NCI-H1417 treated with DMSO at 0.1 percent for 48 hours (cell line): Measurements from ENCODE around the gene THSD4.

ENCODE experiments used
- DNase-seq: peaks from one replicate; lab custom pipeline; 2025; lab: John Stamatoyannopoulos, UW

The THSD4 gene

GRCh38 chr15:71545223-71545760 lies 430.0 kb downstream of the THSD4 start:
- no peak for DNase-seq

- no peak for DNase-seq
Measured at GRCh38 chr15:71545923-71546322, 430.7 kb downstream of the THSD4 start.

- no peak for DNase-seq
Measured at GRCh38 chr15:71547011-71547410, 431.7 kb downstream of the THSD4 start.

GRCh38 chr15:71548401-71548807 lies 433.1 kb downstream of the THSD4 start:
- DNase-seq, result no peak

- no peak for DNase-seq
Measured at GRCh38 chr15:71549091-71549490, 433.8 kb downstream of the THSD4 start.

GRCh38 chr15:71549697-71550096 lies 434.4 kb downstream of the THSD4 start:
- no peak for DNase-seq

- DNase-seq, result no peak
Measured at GRCh38 chr15:71551566-71551965, 436.3 kb downstream of the THSD4 start.

GRCh38 chr15:71559098-71559497 lies 443.8 kb downstream of the THSD4 start:
- DNase-seq, result no peak

- DNase-seq, result no peak
Measured at GRCh38 chr15:71559616-71560015, 444.3 kb downstream of the THSD4 start.

- DNase-seq, result no peak
Measured at GRCh38 chr15:71562251-71562650, 447.0 kb downstream of the THSD4 start.

- DNase-seq, result no peak
Measured at GRCh38 chr15:71564217-71564616, 448.9 kb downstream of the THSD4 start.

- DNase-seq, result no peak
Measured at GRCh38 chr15:71565006-71565405, 449.7 kb downstream of the THSD4 start.

GRCh38 chr15:71565631-71566160 lies 450.4 kb downstream of the THSD4 start:
- DNase-seq, result no peak

GRCh38 chr15:71566226-71566625 lies 451.0 kb downstream of the THSD4 start:
- DNase-seq, result no peak

GRCh38 chr15:71567173-71567572 lies 451.9 kb downstream of the THSD4 start:
- DNase-seq, result no peak

- DNase-seq, result no peak
Measured at GRCh38 chr15:71568227-71568626, 453.0 kb downstream of the THSD4 start.

GRCh38 chr15:71570736-71571135 lies 455.5 kb downstream of the THSD4 start:
- no peak for DNase-seq

GRCh38 chr15:71571641-71572040 lies 456.4 kb downstream of the THSD4 start:
- no peak for DNase-seq

- no peak for DNase-seq
Measured at GRCh38 chr15:71572452-71573053, 457.3 kb downstream of the THSD4 start.

- DNase-seq, result no peak
Measured at GRCh38 chr15:71573599-71573998, 458.3 kb downstream of the THSD4 start.

- no peak for DNase-seq
Measured at GRCh38 chr15:71575474-71576045, 460.3 kb downstream of the THSD4 start.

- no peak for DNase-seq
Measured at GRCh38 chr15:71577071-71577470, 461.8 kb downstream of the THSD4 start.

GRCh38 chr15:71581398-71581930 lies 466.2 kb downstream of the THSD4 start:
- DNase-seq, result no peak
